EH (cell line): ENCODE measurements around the gene GSTM2.
A peak's percentile ranks its signal among the peaks of the same experiment; 100 is the strongest.

ENCODE experiments used
- DNase-seq: peaks from one replicate; pipeline ENCODE4 v3.0.0-alpha.2; 2015; ENCODE audit warnings: low read depth

GSTM2 gene

DNA sequence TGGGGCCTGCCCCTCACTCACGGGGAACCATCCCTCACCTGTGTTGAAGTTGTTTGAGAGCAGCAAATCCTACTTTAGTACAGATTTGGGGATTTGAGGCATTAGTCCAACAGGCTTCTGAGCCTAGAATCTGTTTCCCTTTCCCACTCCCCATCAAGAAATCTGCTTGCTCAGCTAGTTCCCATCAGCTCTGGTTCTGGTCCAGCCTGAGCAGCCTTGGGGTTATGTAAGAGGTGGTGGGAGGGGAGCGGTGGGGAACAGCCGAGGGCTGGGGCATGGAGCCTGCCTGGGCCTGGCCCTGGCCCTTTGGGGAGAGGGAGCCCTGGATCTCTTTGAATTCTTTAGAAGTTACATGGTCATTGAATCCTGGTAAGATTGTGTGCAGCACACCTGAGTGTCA, 48.3 kb downstream of the GSTM2 start:
- DNase-seq: no peak

GRCh38 chr1:109716570-109717090, 48.8 kb downstream of the GSTM2 start:
- no peak for DNase-seq

- no peak for DNase-seq
Observed at GRCh38 chr1:109717729-109718128, 49.9 kb downstream of the GSTM2 start.

DNA sequence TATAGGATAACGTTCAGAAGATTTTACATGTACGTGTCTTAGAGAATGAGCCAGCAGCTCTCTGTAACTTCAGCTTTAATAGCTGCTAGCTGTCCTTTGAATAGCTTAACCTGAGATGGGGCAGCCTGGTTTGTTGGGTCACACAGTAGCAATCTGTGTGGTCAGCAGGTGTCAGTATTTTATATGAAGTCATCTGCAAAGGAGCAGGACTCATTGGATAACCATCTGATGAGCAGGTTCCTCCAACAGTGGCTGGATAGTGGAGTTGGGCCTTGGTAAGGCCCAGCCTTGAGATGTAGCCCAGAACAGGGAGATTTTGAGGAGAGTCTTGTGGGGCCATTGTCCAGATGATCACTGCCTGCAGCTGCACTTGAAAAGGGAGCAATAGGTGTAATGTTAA, 50.6 kb downstream of the GSTM2 start:
- DNase-seq: peak; percentile 28

DNA sequence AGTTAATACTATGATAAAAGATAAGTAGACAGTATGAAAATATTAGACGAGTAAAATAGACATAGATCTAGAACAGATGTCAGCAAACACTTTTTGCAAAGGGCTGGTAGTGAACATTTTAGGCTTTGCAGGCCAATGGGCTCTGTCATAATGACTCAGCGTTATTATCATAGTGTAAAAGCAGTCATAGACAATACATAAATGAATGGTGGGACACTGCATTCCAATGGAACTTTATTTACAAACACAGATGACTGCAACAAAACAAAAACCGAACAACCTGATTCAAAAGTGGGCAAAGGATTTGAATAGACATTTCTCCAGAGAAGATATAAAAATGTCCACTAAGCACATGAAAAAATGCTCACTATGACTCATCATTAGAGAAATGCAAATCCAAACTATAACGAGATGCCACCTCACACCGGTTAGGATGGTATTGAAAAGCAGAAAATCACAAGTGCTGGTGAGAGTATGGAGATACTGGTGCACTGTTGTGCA, 51.5 kb downstream of the GSTM2 start:
- DNase-seq: peak; percentile 71

- DNase-seq: peak; percentile 24
Observed at GRCh38 chr1:109721042-109721441, 53.2 kb downstream of the GSTM2 start.

- DNase-seq: no peak
Observed at GRCh38 chr1:109721971-109722370, 54.1 kb downstream of the GSTM2 start.

- DNase-seq: peak; percentile 73
Observed at GRCh38 chr1:109722908-109723691, 55.2 kb downstream of the GSTM2 start.
